ENCODE results near the gene RAB20. TPM values are rescaled to one million over a fixed set of nuclear protein-coding genes. Genes with fewer than 3 reads are reported as not detected.

The RAB20 gene
- total RNA-seq, 1 experiment from 2014 or later: 5.8 TPM

- H3K36me3 ChIP-seq: peaks cover 36% of the 10 kb centered on the region
- no peak overlapping the region for H3K4me3 ChIP-seq
- no peaks in the 10 kb centered on the region for H3K27me3 ChIP-seq
- H3K9me3 ChIP-seq (replicated peaks): no peaks in the 10 kb centered on the region
- H3K4me1 ChIP-seq: no peaks in the 10 kb centered on the region
- no peak overlapping the region for H3K27ac ChIP-seq
- DNase-seq: no peak
Measured at GRCh38 chr13:110479215-110479545, 82.3 kb downstream of the RAB20 start.

DNA sequence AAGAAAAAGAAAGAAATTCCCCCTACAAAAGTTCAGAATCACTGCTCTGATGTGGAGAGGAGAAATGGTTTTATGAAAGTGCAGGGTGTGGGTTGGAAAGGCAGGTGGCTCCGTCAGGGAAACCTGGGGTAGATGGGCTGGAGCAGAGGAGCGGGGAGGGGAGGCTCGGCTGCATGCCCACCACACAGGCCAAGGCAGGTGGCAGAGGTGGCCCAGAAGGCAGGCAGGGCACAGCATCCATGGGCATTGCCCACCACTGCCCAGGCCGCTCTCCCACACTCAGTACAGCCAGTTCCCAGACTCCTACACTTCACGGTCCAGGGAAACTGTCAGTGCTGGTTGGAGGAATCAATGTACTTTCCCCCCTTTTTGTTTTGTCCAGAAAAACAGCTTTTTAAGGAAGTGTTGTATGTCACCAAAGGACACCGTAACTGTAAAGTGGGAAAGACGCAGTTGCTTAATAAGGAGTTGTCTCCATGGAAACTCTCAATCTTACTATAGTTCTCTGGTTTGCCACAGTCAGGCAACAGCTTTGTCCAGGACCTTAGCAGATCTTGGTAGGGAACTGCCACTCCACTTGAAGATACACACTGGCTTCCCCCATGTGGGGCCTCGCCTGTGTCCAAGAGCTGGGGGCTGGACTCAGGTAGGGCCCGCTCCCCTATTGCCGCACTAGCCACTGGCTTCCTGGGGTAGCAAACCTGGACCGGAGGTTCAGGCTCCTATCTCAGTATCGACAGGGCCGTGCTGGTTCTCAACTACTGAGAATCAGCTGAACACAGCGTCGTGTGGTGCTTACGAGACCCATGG lies 82.9 kb downstream of the RAB20 start:
- Histone ChIP-seq H3K27me3 (no peaks in the 10 kb centered on the region), H3K4me3 (no peak overlapping the region), H3K9me3 (replicated peaks) (no peaks in the 10 kb centered on the region), H3K36me3 (peaks cover 38% of the 10 kb centered on the region), H3K27ac (no peak overlapping the region), H3K4me1 (no peaks in the 10 kb centered on the region)
- DNase-seq: no peak

GRCh38 chr13:110477706-110478245 lies 83.7 kb downstream of the RAB20 start:
- H3K36me3 ChIP-seq: peaks cover 36% of the 10 kb centered on the region
- H3K27ac ChIP-seq: no peak overlapping the region
- DNase-seq: no peak

GRCh38 chr13:110476220-110476617 lies 85.3 kb downstream of the RAB20 start:
- H3K36me3 ChIP-seq: peaks cover 38% of the 10 kb centered on the region
- H3K4me1 ChIP-seq: peaks cover 20% of the 10 kb centered on the region
- no peaks in the 10 kb centered on the region for H3K27me3 ChIP-seq
- H3K4me3 ChIP-seq: no peak overlapping the region
- H3K27ac ChIP-seq: no peak overlapping the region
- DNase-seq: no peak
- H3K9me3 ChIP-seq (replicated peaks): no peaks in the 10 kb centered on the region

More at GRCh38 chr13:110477706-110478245, 83.7 kb downstream of the RAB20 start:
- Histone ChIP-seq H3K4me1 (peaks cover 6% of the 10 kb centered on the region), H3K27me3 (no peaks in the 10 kb centered on the region), H3K9me3 (replicated peaks) (no peaks in the 10 kb centered on the region), H3K4me3 (no peak overlapping the region)

DNA sequence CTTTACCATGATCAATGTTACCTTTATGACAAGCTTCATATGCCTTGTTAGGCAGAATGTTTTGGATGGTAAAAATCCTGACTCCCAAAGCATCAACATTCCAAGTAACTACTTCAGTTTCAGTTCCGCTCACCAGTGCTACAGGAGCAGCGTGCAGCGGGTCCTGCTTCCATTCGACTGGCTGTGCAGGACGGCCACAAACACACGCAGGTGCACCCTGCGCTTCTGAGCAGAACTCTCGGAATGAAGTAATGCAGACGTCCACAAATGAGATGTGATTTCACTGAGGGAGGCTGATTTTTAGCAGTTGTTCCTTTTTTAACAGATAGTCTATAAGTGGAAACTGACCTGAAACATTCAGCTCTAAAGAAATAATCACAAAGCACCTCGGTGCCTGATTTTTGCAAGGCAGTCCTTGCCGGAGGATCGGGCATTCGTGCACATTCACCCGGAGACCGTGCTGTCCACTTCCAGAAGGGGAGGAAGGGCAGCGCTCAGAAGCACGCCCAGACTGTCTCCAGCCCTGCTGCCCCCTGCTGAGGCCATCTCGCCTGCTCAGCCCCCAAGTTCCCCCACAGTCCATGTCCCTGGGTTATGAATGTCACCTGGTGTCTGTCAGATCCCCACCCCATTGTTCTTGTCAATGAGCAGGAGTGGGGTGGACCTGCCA lies 85.8 kb downstream of the RAB20 start:
- Histone ChIP-seq H3K36me3 (peaks cover 40% of the 10 kb centered on the region), H3K4me3 (no peak overlapping the region), H3K4me1 (peaks cover 25% of the 10 kb centered on the region), H3K27me3 (no peaks in the 10 kb centered on the region), H3K27ac (no peak overlapping the region), H3K9me3 (replicated peaks) (no peaks in the 10 kb centered on the region)
- DNase-seq: no peak

DNA sequence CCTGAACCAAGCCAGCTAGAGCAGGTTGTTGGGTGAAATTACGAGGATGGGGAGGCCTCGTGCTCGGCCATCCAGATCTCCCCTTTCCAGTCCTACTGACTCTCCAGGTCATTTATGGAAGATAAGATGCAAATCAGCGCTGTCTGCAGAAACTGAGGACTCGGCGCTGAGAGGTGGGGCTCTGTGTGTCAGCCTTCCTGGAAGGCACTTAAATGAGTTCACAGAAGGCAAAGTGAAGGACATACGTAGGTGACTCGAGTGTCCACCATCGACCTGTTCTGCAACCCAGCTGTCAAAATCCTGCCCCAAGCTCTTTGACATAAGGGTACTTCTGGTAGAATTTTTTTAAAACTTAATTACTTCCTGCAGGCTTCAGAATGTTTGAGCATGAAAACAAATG lies 86.4 kb downstream of the RAB20 start:
- Histone ChIP-seq H3K36me3 (peaks cover 44% of the 10 kb centered on the region), H3K4me1 (peaks cover 27% of the 10 kb centered on the region), H3K9me3 (replicated peaks) (no peaks in the 10 kb centered on the region), H3K27me3 (no peaks in the 10 kb centered on the region), H3K27ac (no peak overlapping the region), H3K4me3 (no peak overlapping the region)
- DNase-seq: no peak

DNA sequence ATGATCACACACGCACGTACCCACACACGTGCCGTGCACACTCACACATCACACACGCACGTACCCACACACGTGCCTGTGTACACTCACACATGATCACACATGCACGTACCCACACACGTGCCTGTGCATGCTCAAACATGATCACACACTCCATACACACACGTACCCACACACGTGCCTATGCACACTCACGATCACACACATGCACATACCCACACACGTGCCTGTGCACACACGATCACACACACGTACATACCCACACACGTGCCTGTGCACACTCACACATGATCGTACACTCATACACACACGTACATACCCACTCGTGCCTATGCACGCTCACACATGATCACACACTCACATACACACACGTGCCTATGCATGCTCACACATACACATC lies 86.8 kb downstream of the RAB20 start:
- Histone ChIP-seq H3K27me3 (no peaks in the 10 kb centered on the region), H3K27ac (no peak overlapping the region), H3K9me3 (replicated peaks) (no peaks in the 10 kb centered on the region), H3K4me3 (no peak overlapping the region), H3K36me3 (peaks cover 43% of the 10 kb centered on the region), H3K4me1 (peaks cover 27% of the 10 kb centered on the region)
- no peak for DNase-seq

Other genes starting within 250 kb of the RAB20 start
- 17.3 and 19.5 TPM in 2 replicates for gene NAXD, start 53.8 kb upstream of the RAB20 start, total RNA-seq (2014; rRNA removed; shearing (Covaris generic))
- gene CARS2, start 144.4 kb upstream of the RAB20 start, total RNA-seq (2014; rRNA removed; shearing (Covaris generic)): 31.2 TPM in 2 replicates
- gene ING1, start 152.0 kb upstream of the RAB20 start, total RNA-seq (2014; rRNA removed; shearing (Covaris generic)): 11.8 and 12.2 TPM in 2 replicates